ENCODE measurements around the gene DIPK1A.
"Not testable (repeated sequence)": the region's sequence is repeated elsewhere in the genome, so short reads cannot be mapped to it uniquely, and the experiment has no call there.

The DIPK1A gene

GRCh38 chr1:92992877-92993276, 31.6 kb upstream of the DIPK1A start:
- TF ChIP-seq ZNF274 (IDR thresholded peaks at IDR 0.05; ENCODE audit: low read depth, low read length) = no peak
- no peak overlapping the region for H3K4me3 ChIP-seq (ENCODE audit: low read length)

- no peak for TF ChIP-seq ZNF274 (IDR thresholded peaks at IDR 0.05; ENCODE audit: low read depth, low read length)
- H3K4me3 ChIP-seq (ENCODE audit: low read length) = no peak overlapping the region
Measured at GRCh38 chr1:92992054-92992453, 30.8 kb upstream of the DIPK1A start.

GRCh38 chr1:92990828-92991227, 29.6 kb upstream of the DIPK1A start:
- no peak for TF ChIP-seq ZNF274 (IDR thresholded peaks at IDR 0.05; ENCODE audit: low read depth, low read length)
- no peak overlapping the region for H3K4me3 ChIP-seq (ENCODE audit: low read length)

GRCh38 chr1:92989936-92990583, 28.8 kb upstream of the DIPK1A start:
- TF ChIP-seq ZNF274 (IDR thresholded peaks at IDR 0.05; ENCODE audit: low read depth, low read length) = no peak
- H3K4me3 ChIP-seq (ENCODE audit: low read length) = no peak overlapping the region

- no peak for TF ChIP-seq ZNF274 (IDR thresholded peaks at IDR 0.05; ENCODE audit: low read depth, low read length)
- no peak overlapping the region for H3K4me3 ChIP-seq (ENCODE audit: low read length)
Measured at GRCh38 chr1:92989253-92989652, 28.0 kb upstream of the DIPK1A start.

- no peak for TF ChIP-seq ZNF274 (IDR thresholded peaks at IDR 0.05; ENCODE audit: low read depth, low read length)
- no peak overlapping the region for H3K4me3 ChIP-seq (ENCODE audit: low read length)
Measured at GRCh38 chr1:92987462-92987861, 26.2 kb upstream of the DIPK1A start.

- TF ChIP-seq ZNF274 (IDR thresholded peaks at IDR 0.05; ENCODE audit: low read depth, low read length) = no peak
- H3K4me3 ChIP-seq (ENCODE audit: low read length) = no peak overlapping the region
Measured at GRCh38 chr1:92985101-92985500, 23.8 kb upstream of the DIPK1A start.

- TF ChIP-seq ZNF274 (IDR thresholded peaks at IDR 0.05; ENCODE audit: low read depth, low read length) = no peak
- no peak overlapping the region; the same call in 1 of the 2 replicates for H3K4me3 ChIP-seq (ENCODE audit: low read length)
Measured at GRCh38 chr1:92980732-92981647, 19.7 kb upstream of the DIPK1A start.

- TF ChIP-seq ZNF274 (IDR thresholded peaks at IDR 0.05; ENCODE audit: low read depth, low read length) = no peak
- peak overlapping the region; percentile 32; the same call in 1 of the 2 replicates for H3K4me3 ChIP-seq (ENCODE audit: low read length)
Measured at GRCh38 chr1:92975551-92976232, 14.4 kb upstream of the DIPK1A start.

GRCh38 chr1:92974112-92974511, 12.8 kb upstream of the DIPK1A start:
- H3K4me3 ChIP-seq (ENCODE audit: low read length) = not testable (repeated sequence)

- no peak for TF ChIP-seq ZNF274 (IDR thresholded peaks at IDR 0.05; ENCODE audit: low read depth, low read length)
Measured at GRCh38 chr1:92973203-92973897, 12.1 kb upstream of the DIPK1A start.

GRCh38 chr1:92972409-92973129, 11.3 kb upstream of the DIPK1A start:
- no peak for TF ChIP-seq ZNF274 (IDR thresholded peaks at IDR 0.05; ENCODE audit: low read depth, low read length)
- H3K4me3 ChIP-seq (ENCODE audit: low read length) = no peak overlapping the region

More at GRCh38 chr1:92973203-92973897, 12.1 kb upstream of the DIPK1A start:
- no peak overlapping the region for H3K4me3 ChIP-seq (ENCODE audit: low read length)

GRCh38 chr1:92971932-92972331, 10.7 kb upstream of the DIPK1A start:
- H3K4me3 ChIP-seq (ENCODE audit: low read length) = not testable (repeated sequence)

Measured in GM08714 (cell line).